ENCODE measurements around the gene FYB1.

DNA sequence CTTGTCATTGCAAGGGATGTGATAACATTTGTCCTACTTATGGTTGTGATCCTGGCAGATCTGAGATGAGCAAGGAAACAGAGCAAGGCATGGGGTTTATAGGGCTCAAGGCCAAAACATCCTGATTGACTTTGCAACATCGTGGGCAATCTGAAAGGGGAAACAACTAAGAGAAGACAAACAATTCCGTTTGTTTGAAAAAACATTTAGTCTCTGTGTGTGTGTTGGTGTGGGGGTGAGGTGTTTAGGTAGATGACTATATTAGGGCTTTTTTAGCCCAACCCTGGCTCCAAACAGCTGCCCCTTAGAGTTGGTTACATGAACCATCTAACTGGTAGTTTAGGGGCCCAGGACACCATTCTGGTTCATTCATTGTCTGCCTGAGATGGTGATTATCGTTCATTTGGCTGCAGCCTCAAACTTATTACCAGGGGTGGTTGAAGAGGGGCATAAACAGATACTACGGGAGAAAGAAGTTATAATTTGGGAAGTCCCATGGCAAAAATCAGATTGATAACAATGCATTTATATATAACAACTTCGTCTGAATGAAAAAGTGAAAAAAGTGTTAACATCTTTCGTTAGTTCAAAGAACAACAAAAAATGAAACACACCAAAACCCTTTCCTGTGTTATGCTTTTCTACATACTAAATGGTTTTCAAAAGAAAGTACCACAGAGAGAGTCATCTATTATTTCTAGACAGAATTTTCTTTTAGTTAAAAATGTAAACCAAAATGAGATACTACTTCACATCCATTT lies 5.7 kb downstream of the FYB1 start:
- TF ChIP-seq, protein P1, sequence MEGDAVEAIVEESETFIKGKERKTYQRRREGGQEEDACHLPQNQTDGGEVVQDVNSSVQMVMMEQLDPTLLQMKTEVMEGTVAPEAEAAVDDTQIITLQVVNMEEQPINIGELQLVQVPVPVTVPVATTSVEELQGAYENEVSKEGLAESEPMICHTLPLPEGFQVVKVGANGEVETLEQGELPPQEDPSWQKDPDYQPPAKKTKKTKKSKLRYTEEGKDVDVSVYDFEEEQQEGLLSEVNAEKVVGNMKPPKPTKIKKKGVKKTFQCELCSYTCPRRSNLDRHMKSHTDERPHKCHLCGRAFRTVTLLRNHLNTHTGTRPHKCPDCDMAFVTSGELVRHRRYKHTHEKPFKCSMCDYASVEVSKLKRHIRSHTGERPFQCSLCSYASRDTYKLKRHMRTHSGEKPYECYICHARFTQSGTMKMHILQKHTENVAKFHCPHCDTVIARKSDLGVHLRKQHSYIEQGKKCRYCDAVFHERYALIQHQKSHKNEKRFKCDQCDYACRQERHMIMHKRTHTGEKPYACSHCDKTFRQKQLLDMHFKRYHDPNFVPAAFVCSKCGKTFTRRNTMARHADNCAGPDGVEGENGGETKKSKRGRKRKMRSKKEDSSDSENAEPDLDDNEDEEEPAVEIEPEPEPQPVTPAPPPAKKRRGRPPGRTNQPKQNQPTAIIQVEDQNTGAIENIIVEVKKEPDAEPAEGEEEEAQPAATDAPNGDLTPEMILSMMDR (IDR thresholded peaks at IDR 0.05; ENCODE audit: insufficient read depth, low read length), result no peak
- TF ChIP-seq POLR2AphosphoS5 (IDR thresholded peaks at IDR 0.05; ENCODE audit: low read depth), result no peak

Measured in HL-60 (cell line).